ENCODE results near the gene GDA. TPM values are rescaled to one million over a fixed set of nuclear protein-coding genes. Genes with fewer than 3 reads are reported as not detected.

The GDA gene
- total and polyA plus RNA-seq, 2 of the 8 experiments (the other 6 are each of a cell fraction or from before 2014, with no cell fraction given) = 0.35 to 3.0 TPM

GRCh38 chr9:72173080-72173479 is 23.8 kb downstream of the GDA start:
- H4K8ac ChIP-seq (ENCODE audit: extremely low read depth, insufficient read depth, low read length) = no peak overlapping the region
- H3K23me2 ChIP-seq (ENCODE audit: low read depth, low read length) = no peaks in the 10 kb centered on the region
- H3K18ac ChIP-seq (ENCODE audit: extremely low read depth, low read length) = no peak overlapping the region
- FAIRE-seq (no peak), DNase-seq (ENCODE audit: low read depth in 1 of 2, low spot score in 2 of 2) (no peak)
- H4K20me1 ChIP-seq (replicated peaks in 1 of 2; ENCODE audit: control insufficient read depth in 1 of 2, insufficient read depth in 2 of 2, low read length in 2 of 2) = no peaks in the 10 kb centered on the region
- no peak overlapping the region for H2AK5ac ChIP-seq (ENCODE audit: low read depth, low read length)
- H2BK15ac ChIP-seq (ENCODE audit: low read length) = no peak overlapping the region
- no peaks in the 10 kb centered on the region for H3K9me3 ChIP-seq (ENCODE audit: insufficient read depth in 2 of 2, low read depth in 1 of 2, low read length in 1 of 2)
- H2BK12ac ChIP-seq (ENCODE audit: low read depth, low read length) = no peak overlapping the region
- H2BK5ac ChIP-seq (ENCODE audit: low read depth, low read length) = no peak overlapping the region
- H2AFZ ChIP-seq (ENCODE audit: low read length) = no peak overlapping the region
- no peaks in the 10 kb centered on the region for H3K27me3 ChIP-seq (replicated peaks in 1 of 4; ENCODE audit: control insufficient read depth in 3 of 4, extremely low read depth in 1 of 4, insufficient read depth in 3 of 4, low read length in 3 of 4)
- H2BK120ac ChIP-seq (replicated peaks; ENCODE audit: low read depth, low read length) = no peak overlapping the region
- H3K14ac ChIP-seq (ENCODE audit: insufficient read length) = no peak overlapping the region
- H3K79me1 ChIP-seq (ENCODE audit: low read depth, low read length) = no peaks in the 10 kb centered on the region
- no peak overlapping the region for H3K4me3 ChIP-seq (ENCODE audit: extremely low read depth in 1 of 4, insufficient read depth in 2 of 4, low read depth in 3 of 4, low read length in 4 of 4)
- no peak overlapping the region for H4K91ac ChIP-seq (replicated peaks; ENCODE audit: insufficient read length, low read length)
- H3K4me1 ChIP-seq (replicated peaks in 1 of 4; ENCODE audit: control insufficient read depth in 3 of 4, insufficient read depth in 4 of 4, low read length in 3 of 4) = no peaks in the 10 kb centered on the region
- no peak overlapping the region for H3K4me2 ChIP-seq (ENCODE audit: insufficient read depth in 1 of 2, low read depth in 2 of 2, low read length in 2 of 2)
- H4K5ac ChIP-seq (ENCODE audit: insufficient read length, low read depth, low read length) = no peak overlapping the region
- H3K36me3 ChIP-seq (ENCODE audit: control insufficient read depth in 2 of 4, insufficient read depth in 4 of 4, low read length in 3 of 4) = no peaks in the 10 kb centered on the region
- POLR2A ChIA-PET (ENCODE audit: partially characterized antibody) = no interaction called here
- no peak overlapping the region for H3K27ac ChIP-seq (ENCODE audit: low read depth, low read length)
- no peak overlapping the region for H3K56ac ChIP-seq (replicated peaks; ENCODE audit: insufficient read length, low read depth, low read length)
- CTCF ChIA-PET (ENCODE audit: partially characterized antibody) = interaction anchor here (0.6 kb wide), 1 partner anchor 351 kb away, joined by 4 read pairs; no protein-coding TSS in a partner anchor
- H3K9ac ChIP-seq (replicated peaks in 1 of 4; ENCODE audit: extremely low read depth in 1 of 4, low read depth in 3 of 4, low read length in 3 of 4) = no peak overlapping the region
- H3K79me2 ChIP-seq (ENCODE audit: control insufficient read depth in 1 of 2, insufficient read depth in 2 of 2, low read length in 2 of 2) = no peaks in the 10 kb centered on the region
- H2BK20ac ChIP-seq (ENCODE audit: low read length) = no peak overlapping the region
- H3K23ac ChIP-seq (ENCODE audit: insufficient read length) = no peak overlapping the region
- TF ChIP-seq POLR2AphosphoS5 (IDR thresholded peaks at IDR 0.05; ENCODE audit: low read depth, low read length) (no peak), RXRA (IDR thresholded peaks at IDR 0.05; ENCODE audit: insufficient read depth, low read depth, low read length) (no peak), JUN (IDR thresholded peaks at IDR 0.05; ENCODE audit: low read depth, low read length) (no peak), ATF3 (IDR thresholded peaks at IDR 0.05; ENCODE audit: insufficient read depth, low read depth, low read length) (no peak), CEBPB (IDR thresholded peaks at IDR 0.05; ENCODE audit: low read depth, low read length) (no peak)
- no peak overlapping the region for H3K4ac ChIP-seq (replicated peaks; ENCODE audit: insufficient read length, low read depth, low read length)
- 90% methylated on average over 3 of the region's 4 CpGs; no CpG with 5 or more reads in 1 of the 2 experiments for WGBS, 2 experiments (ENCODE audit: extremely low coverage in 1 of 2, insufficient coverage in 1 of 2, insufficient read length in 1 of 2, insufficient replicate concordance in 2 of 2, low coverage in 1 of 2, low lambda C conversion rate in 2 of 2, missing lambda C conversion rate in 1 of 2)
